Mucosa of stomach (tissue), 1 donor: ENCODE data around the gene KCNMA1.

ENCODE experiments used
- H3K27me3 ChIP-seq: one replicate; pipeline ENCODE4 v1.7.0; 2013; ENCODE audit warnings: mild to moderate bottlenecking, low read length; ENCODE audit not compliant: control insufficient read depth, insufficient read depth
- H3K36me3 ChIP-seq: one replicate; pipeline ENCODE4 v1.7.0; 2013; ENCODE audit warnings: low read length; ENCODE audit not compliant: control insufficient read depth, insufficient read depth
- H3K4me1 ChIP-seq: one replicate; pipeline ENCODE4 v1.7.0; 2013; ENCODE audit warnings: mild to moderate bottlenecking, low read length; ENCODE audit not compliant: control insufficient read depth, insufficient read depth
- H3K4me3 ChIP-seq: one replicate; pipeline ENCODE4 v1.7.0; 2013; ENCODE audit warnings: low read length
- H3K9ac ChIP-seq: one replicate; pipeline ENCODE4 v1.7.0; 2013; ENCODE audit warnings: mild to moderate bottlenecking, low read length, moderate library complexity
- H3K9me3 ChIP-seq: one replicate; pipeline ENCODE4 v1.7.0; 2013; ENCODE audit warnings: mild to moderate bottlenecking, low read length, moderate library complexity; ENCODE audit not compliant: control insufficient read depth
- donor health status: Pancreatic carcinoma.

KCNMA1 gene

DNA sequence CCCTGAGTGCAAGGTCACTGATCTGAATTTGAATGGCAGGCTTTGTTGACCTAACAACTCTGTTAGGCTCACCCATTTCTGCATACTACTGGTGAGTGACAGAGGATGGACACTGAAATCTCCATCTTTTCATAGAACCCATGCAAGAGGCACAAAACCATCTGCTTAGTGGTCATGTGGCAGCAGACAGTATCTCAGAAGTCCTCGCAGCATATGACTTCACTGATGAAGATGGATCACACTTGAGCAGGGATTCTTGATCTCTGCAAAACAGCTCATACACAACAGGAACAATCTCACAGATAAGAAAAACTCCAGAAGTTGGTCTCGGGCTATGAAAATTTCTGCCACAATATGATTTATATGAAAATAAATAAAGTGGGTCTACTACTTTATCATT, 487.9 kb downstream of the KCNMA1 start:
- no peaks in the 10 kb centered on the region for H3K36me3 ChIP-seq
- H3K9ac ChIP-seq: no peak overlapping the region
- no peaks in the 10 kb centered on the region for H3K4me1 ChIP-seq
- H3K9me3 ChIP-seq: no peaks in the 10 kb centered on the region
- H3K27me3 ChIP-seq: no peaks in the 10 kb centered on the region
- H3K4me3 ChIP-seq: no peak overlapping the region

DNA sequence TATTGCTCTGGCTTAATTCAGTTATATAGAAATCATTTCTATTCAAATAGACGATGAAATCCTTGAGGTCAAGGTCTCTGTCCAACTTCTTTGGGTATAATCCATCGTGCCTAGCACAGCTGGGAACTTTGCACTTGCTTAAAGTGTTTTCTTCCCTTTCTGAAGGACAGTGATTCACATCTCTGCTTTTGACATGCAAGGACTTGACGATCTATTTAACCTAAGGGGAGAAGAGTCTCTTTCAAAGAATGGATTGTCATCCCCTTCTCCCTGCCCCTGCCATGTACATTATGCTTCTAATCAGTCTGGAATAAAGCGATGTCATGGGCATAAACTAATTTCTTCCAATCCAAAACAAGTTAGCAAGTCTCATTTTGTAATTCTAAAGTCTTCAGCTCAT, 488.6 kb downstream of the KCNMA1 start:
- no peaks in the 10 kb centered on the region for H3K9me3 ChIP-seq
- H3K4me1 ChIP-seq: no peaks in the 10 kb centered on the region
- no peaks in the 10 kb centered on the region for H3K36me3 ChIP-seq
- H3K4me3 ChIP-seq: no peak overlapping the region
- no peaks in the 10 kb centered on the region for H3K27me3 ChIP-seq
- H3K9ac ChIP-seq: no peak overlapping the region

DNA sequence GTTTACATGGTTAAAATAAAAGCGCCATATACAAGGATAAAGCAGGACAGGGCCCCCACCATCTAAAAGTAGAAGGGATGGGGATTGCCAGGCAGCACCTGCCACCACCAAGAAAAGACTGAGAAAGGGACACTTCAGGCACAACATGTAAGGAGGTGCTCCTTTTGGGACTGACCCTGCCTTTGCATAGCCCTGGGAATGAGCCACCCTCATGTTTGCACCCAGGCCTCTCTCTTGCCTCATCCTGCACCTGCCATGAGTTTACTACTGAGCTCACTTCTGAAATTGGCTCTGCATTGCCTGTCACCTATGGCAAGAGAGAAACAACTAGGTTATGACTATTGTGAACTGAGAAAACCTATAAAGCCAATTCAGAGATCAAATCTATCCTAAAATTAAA, 489.7 kb downstream of the KCNMA1 start:
- Histone ChIP-seq H3K9ac (no peak overlapping the region), H3K9me3 (no peaks in the 10 kb centered on the region), H3K27me3 (no peaks in the 10 kb centered on the region), H3K4me1 (no peaks in the 10 kb centered on the region), H3K36me3 (no peaks in the 10 kb centered on the region), H3K4me3 (no peak overlapping the region)

DNA sequence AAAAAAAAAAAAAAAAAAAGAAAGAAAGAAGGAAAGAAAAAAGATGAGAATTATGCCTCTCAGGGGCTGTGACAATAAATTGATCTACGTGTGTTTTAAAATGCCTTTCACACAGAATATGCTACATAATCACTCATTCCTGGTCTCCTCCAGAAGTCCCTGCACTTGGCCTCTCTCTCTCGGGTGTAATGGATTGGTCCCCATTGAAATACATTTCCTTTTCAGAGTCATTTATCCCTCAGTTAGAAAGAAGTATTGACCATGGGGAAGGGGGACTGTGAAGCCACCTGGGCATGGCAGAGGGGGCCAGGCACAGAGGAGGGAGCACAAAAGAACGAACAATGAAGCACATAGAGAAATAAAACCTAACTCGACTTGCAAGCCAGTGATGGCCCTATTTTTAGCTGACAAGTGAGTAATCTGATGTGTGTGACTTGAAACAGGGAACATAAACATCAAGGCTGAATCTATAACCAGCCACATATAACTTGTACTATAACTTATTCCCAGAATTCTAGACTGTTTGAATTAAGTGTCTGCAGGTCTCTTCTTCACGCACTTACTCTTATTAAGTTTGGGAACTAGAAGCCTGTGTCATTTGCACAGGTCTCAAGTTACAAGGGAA, 490.8 kb downstream of the KCNMA1 start:
- no peak overlapping the region for H3K9ac ChIP-seq
- no peaks in the 10 kb centered on the region for H3K9me3 ChIP-seq
- H3K27me3 ChIP-seq: no peaks in the 10 kb centered on the region
- H3K4me1 ChIP-seq: no peaks in the 10 kb centered on the region
- H3K4me3 ChIP-seq: no peak overlapping the region
- no peaks in the 10 kb centered on the region for H3K36me3 ChIP-seq

DNA sequence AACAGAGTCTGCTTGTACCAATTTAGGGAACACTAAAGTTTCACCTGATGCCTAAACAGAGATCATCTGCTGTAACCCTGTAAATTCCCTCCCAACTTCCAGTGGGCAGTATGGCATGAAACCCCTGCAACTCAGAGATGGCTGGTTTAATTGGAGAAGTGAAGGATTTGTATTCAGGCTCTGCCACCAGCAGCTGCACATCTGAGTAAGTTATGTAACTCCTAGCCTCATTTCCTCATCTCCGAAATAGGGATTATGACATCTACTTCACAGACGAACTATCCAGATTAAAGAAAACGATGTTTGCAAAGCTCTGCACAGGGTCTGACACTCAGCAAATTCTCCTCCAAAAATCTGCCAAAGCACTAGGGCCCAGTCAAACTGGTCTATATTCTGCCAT, 493.0 kb downstream of the KCNMA1 start:
- Histone ChIP-seq H3K36me3 (no peaks in the 10 kb centered on the region), H3K9ac (no peak overlapping the region), H3K4me1 (no peaks in the 10 kb centered on the region), H3K9me3 (no peaks in the 10 kb centered on the region), H3K27me3 (no peaks in the 10 kb centered on the region), H3K4me3 (no peak overlapping the region)

DNA sequence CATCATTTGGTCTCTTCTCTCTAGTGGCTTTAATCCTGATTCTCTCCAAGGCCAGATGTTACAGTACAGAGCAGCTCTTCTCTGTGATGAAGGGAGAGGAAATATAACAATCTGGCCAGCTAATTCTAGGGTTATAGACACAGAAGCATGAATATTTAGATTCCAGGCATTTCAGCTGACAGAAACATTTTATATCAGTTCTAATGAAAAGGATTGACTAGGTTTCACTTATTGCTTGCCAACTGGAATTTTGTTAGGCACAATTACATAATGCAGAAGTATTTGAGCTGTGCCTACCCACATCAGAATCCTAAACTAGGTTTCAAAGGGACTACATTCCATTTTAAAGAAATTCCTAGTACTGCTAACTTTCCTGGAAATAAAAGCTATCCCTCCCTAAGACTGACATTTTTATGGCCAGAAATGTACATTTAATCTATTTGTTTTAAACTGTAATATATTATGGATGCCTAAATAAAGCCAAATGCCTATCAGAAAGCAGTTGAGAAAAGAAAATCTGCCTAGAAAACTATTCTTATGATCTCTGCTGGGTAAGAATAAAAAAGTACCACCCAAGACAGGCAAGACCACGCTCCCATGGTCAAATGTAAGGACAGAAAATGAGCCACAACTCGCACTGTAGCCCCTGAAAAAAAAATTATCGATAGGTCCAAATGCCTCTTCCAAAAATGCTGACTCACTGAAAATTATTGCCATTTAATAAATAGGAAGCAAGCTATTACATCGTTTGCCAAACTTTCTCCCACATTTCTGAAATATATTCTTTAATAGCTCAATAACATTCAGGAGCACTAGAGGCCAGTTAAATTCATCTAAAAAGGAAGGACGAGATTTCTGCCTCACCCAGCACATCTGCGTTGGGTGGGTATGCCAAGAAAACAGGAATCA, 498.1 kb downstream of the KCNMA1 start:
- H3K4me1 ChIP-seq: no peaks in the 10 kb centered on the region
- no peak overlapping the region for H3K4me3 ChIP-seq
- H3K27me3 ChIP-seq: no peaks in the 10 kb centered on the region
- no peak overlapping the region for H3K9ac ChIP-seq
- H3K9me3 ChIP-seq: no peaks in the 10 kb centered on the region
- no peaks in the 10 kb centered on the region for H3K36me3 ChIP-seq

DNA sequence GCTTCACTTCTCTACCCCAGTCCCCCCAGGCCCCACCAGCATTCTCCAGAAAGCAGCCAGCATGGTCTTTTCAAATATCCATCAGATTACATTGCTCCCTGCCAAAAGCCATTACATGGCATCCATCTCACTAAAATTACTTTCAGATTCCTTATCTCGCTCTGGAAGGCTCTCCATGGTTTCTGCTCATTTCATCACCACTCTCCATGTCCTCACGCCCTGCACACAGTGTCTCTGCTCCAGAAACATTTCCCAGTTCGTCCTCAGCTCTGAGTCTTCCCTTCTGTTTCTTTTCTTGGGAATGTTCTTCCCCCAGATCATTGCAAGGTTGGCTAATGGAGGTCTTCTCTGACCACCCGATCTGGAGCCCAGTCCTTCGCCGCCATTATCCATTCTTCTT, 499.1 kb downstream of the KCNMA1 start:
- Histone ChIP-seq H3K4me3 (no peak overlapping the region), H3K27me3 (no peaks in the 10 kb centered on the region), H3K36me3 (no peaks in the 10 kb centered on the region), H3K4me1 (no peaks in the 10 kb centered on the region), H3K9me3 (no peaks in the 10 kb centered on the region), H3K9ac (no peak overlapping the region)

DNA sequence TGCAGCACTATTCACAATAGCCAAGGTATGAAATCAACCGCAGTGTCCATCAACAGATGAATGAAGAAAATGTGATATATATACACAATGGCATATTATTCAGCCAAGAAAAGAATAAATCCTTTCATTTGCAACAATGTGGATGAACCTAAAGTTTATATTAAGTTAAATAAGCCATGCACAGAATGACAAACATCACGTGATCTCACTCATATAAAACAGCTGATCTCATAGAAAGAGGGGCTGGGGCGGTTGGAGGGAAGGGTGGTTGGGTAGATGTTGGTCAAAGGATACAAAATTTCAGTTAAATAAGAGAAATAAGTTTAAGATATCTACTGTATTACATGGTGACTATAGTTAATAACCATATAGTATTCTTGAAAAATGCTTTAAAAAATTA, 502.1 kb downstream of the KCNMA1 start:
- H3K4me1 ChIP-seq: no peaks in the 10 kb centered on the region
- H3K9ac ChIP-seq: no peak overlapping the region
- no peak overlapping the region for H3K4me3 ChIP-seq
- H3K9me3 ChIP-seq: no peaks in the 10 kb centered on the region
- no peaks in the 10 kb centered on the region for H3K27me3 ChIP-seq
- no peaks in the 10 kb centered on the region for H3K36me3 ChIP-seq

DNA sequence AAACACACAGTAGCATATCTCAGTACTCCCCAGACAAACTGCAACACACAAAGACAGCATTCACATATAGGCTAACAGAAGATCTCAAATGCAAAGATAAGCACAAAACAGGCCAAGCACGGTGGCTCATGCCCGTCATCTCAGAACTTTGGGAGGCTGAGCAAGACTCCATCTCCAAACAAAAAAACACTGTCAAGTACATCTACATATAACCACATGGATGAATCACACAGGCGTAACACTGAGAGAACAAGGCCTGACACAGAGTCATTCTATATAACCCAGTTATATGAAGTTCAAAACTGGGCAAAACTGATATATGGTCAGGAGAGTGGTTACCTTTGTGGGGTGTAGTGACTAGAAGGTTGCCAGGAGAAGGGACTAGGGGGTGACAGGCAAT, 506.4 kb downstream of the KCNMA1 start:
- no peak overlapping the region for H3K4me3 ChIP-seq
- H3K36me3 ChIP-seq: no peaks in the 10 kb centered on the region
- H3K27me3 ChIP-seq: no peaks in the 10 kb centered on the region
- no peak overlapping the region for H3K9ac ChIP-seq
- no peaks in the 10 kb centered on the region for H3K9me3 ChIP-seq
- H3K4me1 ChIP-seq: no peaks in the 10 kb centered on the region

DNA sequence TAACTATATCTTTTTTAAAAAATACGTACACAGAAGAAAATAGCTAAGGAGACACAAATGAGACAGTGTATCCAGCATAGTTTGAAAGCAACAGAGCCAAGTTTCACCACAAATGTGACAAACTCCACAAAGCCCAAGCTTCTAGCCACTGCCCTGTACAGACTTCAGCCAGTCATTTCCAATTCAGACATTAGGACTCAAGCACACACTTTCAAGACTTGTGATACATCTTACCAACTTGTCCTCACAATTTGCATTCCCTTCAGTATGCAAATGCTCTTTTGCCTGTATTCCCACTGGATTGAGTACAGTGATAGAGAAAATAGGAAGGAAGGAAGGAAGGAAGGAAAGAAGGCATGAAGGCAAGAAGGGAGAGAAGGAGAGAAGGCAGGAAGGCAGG, 510.4 kb downstream of the KCNMA1 start:
- H3K4me3 ChIP-seq: no peak overlapping the region
- no peaks in the 10 kb centered on the region for H3K9me3 ChIP-seq
- H3K36me3 ChIP-seq: no peaks in the 10 kb centered on the region
- H3K27me3 ChIP-seq: no peaks in the 10 kb centered on the region
- no peak overlapping the region for H3K9ac ChIP-seq
- no peaks in the 10 kb centered on the region for H3K4me1 ChIP-seq

DNA sequence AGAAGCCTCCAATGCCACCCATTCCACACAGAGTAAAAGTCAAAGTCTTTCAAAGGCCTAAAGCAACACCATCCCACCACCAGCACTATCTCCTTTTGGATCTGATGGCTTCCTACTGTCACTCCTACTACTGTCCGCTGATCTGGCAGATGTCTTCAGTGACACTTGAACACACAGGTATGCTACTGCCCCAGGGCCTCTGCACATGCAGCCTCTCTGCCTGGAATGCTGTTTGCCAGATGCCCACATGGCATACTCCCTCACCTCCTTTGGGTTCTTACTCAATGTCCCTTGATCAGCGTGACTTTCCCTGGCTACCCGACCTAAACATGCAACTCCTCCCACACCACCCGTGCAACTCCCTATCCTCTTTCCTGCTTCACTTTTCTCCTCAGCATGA, 512.4 kb downstream of the KCNMA1 start:
- no peaks in the 10 kb centered on the region for H3K27me3 ChIP-seq
- H3K36me3 ChIP-seq: no peaks in the 10 kb centered on the region
- H3K4me3 ChIP-seq: no peak overlapping the region
- H3K9ac ChIP-seq: no peak overlapping the region
- H3K9me3 ChIP-seq: no peaks in the 10 kb centered on the region
- no peaks in the 10 kb centered on the region for H3K4me1 ChIP-seq

DNA sequence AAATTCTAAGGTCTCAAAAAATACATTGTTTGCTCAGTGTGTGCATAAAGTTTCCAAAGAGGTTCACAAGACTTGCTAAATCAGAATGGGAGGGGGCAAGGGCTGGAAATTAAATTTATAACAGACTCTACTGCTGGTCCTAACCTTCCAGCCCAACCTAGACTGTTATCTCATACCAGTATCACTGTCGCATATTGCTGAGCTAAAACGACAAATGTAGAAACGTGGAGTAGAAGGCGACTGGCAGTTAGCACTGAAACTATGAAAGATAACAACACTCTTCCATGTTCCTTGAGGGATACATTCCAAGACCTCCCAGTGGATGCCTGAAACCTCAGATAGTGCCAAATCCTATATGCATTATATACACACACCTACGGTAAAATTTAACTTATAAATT, 514.3 kb downstream of the KCNMA1 start:
- no peaks in the 10 kb centered on the region for H3K9me3 ChIP-seq
- H3K27me3 ChIP-seq: no peaks in the 10 kb centered on the region
- no peak overlapping the region for H3K4me3 ChIP-seq
- H3K36me3 ChIP-seq: no peaks in the 10 kb centered on the region
- no peak overlapping the region for H3K9ac ChIP-seq
- no peaks in the 10 kb centered on the region for H3K4me1 ChIP-seq
